ENCODE results near the gene SNTG2. TPM values are rescaled to one million over a fixed set of nuclear protein-coding genes. Genes with fewer than 3 reads are reported as not detected.
A peak's percentile ranks its signal among the peaks of the same experiment; 100 is the strongest.
"Not testable (repeated sequence)": the region's sequence is repeated elsewhere in the genome, so short reads cannot be mapped to it uniquely, and the experiment has no call there.

Gene SNTG2
- total and polyA plus RNA-seq, 12 donors: 0.39 to 2.8 (median 1.0) TPM; not detected in 1

- DNase-seq: peak; percentile 38 to 68
- 52 to 79% methylated on average over 19 of the region's 19 CpGs for WGBS, 2 donors
- intact Hi-C loops (cut with DNase I): no loop called here
- peaks cover 0 to 14% (median 0%) of the 10 kb centered on the region in 9 donors for H3K4me1 ChIP-seq
- peak in 7 of 8 donors; percentile 65 to 89 (median 86) for ATAC-seq
- no peaks in the 10 kb centered on the region for H3K27me3 ChIP-seq
- H3K4me3 ChIP-seq: no peak overlapping the region
- peaks cover 0 to 13% (median 0%) of the 10 kb centered on the region in 11 donors for H3K9me3 ChIP-seq
- H3K36me3 ChIP-seq: no peaks in the 10 kb centered on the region
- TF ChIP-seq CTCF (IDR thresholded peaks at IDR 0.05): no peak
- peak overlapping the region in 2 of 10 donors; percentile 36 to 48 for H3K27ac ChIP-seq
Measured at GRCh38 chr2:1227274-1227900, 276.7 kb downstream of the SNTG2 start.

- intact Hi-C loops (cut with DNase I); H3K27ac ChIP-seq; ATAC-seq; H3K4me3 ChIP-seq; H3K36me3 ChIP-seq; DNase-seq; H3K27me3 ChIP-seq: not testable (repeated sequence)
- H3K9me3 ChIP-seq: peaks cover 0 to 13% (median 0%) of the 10 kb centered on the region in 11 donors
- 97 to 98% methylated on average over 21 to 30 of the region's 30 CpGs for WGBS, 2 donors
- peaks cover 0 to 14% (median 0%) of the 10 kb centered on the region in 9 donors for H3K4me1 ChIP-seq
Measured at GRCh38 chr2:1229596-1229995, 278.9 kb downstream of the SNTG2 start.

- DNase-seq (no peak), ATAC-seq (no peak)
- 87 to 96% methylated on average over 19 of the region's 19 CpGs for WGBS, 2 donors
- TF ChIP-seq CTCF (IDR thresholded peaks at IDR 0.05): no peak
- Histone ChIP-seq H3K27ac (no peak overlapping the region), H3K4me1 (peaks cover 0 to 14% (median 0%) of the 10 kb centered on the region in 9 donors), H3K27me3 (no peaks in the 10 kb centered on the region), H3K4me3 (no peak overlapping the region), H3K9me3 (peaks cover 0 to 13% (median 0%) of the 10 kb centered on the region in 11 donors), H3K36me3 (no peaks in the 10 kb centered on the region)
- intact Hi-C loops (cut with DNase I): no loop called here
Measured at GRCh38 chr2:1230155-1230893, 279.7 kb downstream of the SNTG2 start.

- H3K27ac ChIP-seq: no peak overlapping the region
- no peaks in the 10 kb centered on the region for H3K36me3 ChIP-seq
- intact Hi-C loops (cut with DNase I): no loop called here
- H3K27me3 ChIP-seq: no peaks in the 10 kb centered on the region
- WGBS, 2 donors: 75 to 77% methylated on average over 11 of the region's 11 CpGs
- no peak for TF ChIP-seq CTCF (IDR thresholded peaks at IDR 0.05)
- ATAC-seq (no peak), DNase-seq (no peak)
- peaks cover 0 to 14% (median 0%) of the 10 kb centered on the region in 9 donors for H3K4me1 ChIP-seq
- H3K4me3 ChIP-seq: no peak overlapping the region
- H3K9me3 ChIP-seq: peaks cover 0 to 13% (median 0%) of the 10 kb centered on the region in 11 donors
Measured at GRCh38 chr2:1231466-1232063, 280.9 kb downstream of the SNTG2 start.
